NCI-H1092 treated with DMSO at 0.1 percent for 48 hours (cell line): ENCODE data around the gene GNAO1.

Source experiments
- DNase-seq: peaks from one replicate; lab custom pipeline; 2025; lab: John Stamatoyannopoulos, UW

Gene GNAO1

DNA sequence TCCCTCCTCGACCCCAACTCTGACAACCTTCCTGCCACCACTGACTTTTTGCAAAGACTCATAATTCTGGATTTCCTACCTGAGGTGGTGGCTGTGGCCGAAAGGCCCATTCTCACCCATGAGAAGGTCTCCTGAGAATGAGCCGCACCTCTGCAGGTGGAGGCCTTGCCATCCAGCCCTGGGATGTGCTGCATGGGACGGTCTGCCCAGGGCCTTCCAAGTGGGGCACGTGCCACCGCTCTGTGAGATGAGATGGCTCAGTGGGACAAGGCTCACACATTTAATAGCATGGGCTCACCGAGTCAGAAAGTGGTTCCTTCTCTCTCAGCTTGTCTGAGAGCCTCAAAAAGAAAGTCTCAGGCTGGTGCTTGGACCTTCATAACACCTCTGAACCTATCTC lies 121.3 kb downstream of the GNAO1 start:
- no peak for DNase-seq

DNA sequence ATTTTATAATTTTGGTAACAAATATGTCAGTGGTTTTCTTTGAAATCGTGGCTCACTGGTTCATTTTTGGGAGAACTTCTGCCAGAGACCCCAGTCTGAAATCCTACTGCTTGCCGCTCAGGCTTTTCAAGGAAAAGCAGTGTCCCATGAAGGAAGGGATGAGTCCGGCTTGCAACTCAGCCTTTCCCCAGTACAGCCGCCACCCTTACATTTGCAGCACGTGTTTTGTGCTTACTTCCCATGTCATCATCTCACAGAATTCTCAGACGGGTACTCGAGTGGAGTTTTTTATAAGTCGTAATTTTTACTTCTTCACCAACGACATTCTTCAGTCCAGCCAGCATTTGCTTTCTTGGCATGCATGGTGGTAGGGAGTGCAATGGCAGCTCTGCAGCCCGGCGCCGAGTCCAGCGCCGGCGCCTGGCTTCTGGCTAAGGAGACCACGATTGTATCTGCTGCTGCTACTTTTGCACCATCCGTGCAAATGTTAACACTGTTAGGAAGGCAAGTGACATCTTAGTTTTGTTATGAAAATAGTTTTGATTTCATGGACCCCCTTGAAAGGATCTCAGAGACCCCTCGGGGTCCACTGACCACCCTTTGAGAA lies 123.1 kb downstream of the GNAO1 start:
- DNase-seq, result no peak

DNA sequence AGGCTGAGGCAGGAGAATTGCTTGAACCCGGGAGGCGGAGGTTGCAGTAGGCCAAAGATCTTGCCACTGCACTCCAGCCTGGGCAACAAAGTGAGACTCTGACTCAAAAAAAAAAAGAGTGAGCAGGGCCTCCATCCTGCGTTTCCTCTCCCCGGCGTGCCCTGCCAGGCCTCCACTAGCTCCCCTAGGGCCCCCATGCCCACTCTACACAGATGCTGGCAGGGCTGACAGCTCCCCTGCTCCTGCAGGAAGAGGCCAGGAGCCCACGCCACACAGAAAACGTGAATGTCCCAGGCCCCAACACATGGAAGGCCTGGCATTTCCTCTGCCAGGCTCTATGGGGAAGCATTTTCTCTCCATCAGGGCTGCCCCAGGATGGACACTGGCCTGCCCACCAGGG lies 124.7 kb downstream of the GNAO1 start:
- DNase-seq, result no peak

DNA sequence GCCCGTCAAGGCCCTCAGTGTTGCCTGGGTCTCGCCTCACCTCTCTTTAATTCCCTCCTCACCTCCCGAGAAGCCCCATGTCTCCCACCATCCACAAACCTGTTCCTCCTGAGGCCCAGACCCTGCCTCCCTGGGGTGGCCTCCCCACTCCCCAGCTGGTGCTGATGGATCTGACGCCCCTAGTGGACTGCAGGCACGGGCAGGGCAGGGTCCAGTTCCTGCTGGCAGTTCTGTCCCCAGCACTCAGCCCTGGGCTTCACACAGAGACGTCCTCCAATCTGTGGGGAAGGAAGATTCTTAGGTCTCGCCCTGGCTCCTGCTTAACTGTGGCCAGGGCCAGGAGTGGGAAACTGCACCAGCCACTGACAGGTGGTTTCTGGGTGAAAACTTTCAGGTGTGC lies 125.3 kb downstream of the GNAO1 start:
- DNase-seq, result no peak

DNA sequence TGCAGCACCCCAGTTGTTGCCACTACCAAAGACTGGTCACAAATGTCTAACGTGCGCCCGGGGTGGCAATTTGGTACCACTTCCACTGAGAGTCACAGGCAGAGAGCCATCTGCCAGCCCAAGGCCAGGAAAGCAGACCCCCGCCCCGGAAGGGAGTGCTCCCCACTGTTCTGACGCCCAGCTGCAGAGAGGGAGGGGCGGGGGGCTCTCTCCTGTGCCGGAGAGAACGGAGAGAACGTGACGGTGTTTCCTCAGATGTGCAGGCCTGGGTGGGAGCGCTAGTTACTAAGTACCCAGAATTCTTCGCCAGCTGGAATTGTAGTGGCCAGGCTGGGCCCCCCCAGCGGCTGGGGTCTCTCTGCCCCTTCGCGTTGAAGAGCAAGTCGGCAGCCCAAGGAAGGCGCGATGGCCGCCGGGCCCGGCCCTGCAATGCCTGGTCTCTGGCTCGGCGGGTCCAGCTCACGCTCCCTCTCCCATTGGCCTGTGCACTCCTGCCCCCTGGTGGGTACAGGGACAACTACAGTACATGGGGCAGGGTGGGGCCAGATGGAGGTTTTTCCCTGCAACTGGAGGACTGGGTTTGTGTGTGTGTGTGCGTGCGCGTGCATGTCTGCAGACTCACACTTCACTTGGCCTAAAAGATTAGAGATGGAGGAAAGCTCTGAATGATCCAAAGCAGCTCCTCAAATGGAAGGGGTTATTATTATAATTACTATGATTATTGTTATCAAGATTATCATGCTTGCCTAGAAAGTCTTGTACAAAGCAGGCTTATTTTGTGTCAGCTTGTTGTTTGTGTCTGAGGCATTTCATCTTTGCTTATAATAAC lies 126.9 kb downstream of the GNAO1 start:
- peak; percentile 74 for DNase-seq

DNA sequence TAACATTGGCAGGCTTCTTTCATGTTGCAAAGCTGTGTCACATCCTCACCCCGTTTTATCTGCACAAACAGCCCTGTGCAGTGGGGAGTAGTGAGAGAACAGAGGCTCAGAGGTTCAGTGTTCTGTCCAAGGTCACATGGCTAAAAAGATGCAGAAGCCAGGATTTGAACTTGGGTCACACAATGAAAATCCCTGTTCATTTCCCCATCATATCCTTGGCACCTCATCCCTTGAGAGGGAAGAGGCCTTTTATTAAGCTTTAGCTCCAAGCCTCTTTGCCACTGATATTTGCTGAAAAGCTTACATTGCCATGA lies 127.5 kb downstream of the GNAO1 start:
- DNase-seq, result no peak

DNA sequence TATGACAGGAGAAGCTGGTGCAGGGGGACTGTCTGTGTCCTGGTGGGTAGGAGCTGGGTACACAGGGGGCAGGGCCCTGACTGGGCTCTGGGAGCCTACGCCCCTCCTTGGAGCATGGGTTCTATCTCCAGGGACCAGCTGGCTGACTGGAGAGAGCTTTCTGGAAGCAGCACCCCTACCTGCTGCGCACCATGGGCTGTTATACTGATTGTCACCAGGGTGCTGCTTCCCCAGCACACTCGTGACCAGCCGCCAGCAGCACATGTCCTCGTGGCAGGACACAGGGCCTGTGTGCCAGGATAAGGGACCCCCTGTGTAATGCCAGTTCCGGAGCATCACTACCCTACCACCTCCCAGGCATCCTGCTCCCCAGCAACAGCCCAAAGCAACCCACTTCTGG lies 128.1 kb downstream of the GNAO1 start:
- DNase-seq, result no peak

DNA sequence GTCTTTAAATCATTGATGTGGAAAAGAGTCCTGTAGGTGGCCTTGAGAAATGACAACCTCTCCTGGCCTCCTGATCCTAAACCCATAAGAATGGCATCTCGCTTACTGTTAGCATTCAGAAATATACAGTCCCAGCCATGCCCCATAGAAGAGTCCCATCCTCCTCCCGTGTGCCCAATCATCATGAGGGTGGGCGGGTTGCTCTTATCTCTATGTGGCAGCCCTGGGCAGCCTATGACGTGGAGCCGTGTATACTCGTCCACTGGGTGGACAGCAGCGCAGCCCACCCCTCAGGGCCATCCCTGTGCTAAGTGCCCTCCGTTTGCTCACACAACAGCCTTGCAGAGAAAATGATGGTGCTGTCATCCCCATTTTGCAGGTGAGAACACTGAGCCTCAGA lies 128.8 kb downstream of the GNAO1 start:
- DNase-seq, result no peak

DNA sequence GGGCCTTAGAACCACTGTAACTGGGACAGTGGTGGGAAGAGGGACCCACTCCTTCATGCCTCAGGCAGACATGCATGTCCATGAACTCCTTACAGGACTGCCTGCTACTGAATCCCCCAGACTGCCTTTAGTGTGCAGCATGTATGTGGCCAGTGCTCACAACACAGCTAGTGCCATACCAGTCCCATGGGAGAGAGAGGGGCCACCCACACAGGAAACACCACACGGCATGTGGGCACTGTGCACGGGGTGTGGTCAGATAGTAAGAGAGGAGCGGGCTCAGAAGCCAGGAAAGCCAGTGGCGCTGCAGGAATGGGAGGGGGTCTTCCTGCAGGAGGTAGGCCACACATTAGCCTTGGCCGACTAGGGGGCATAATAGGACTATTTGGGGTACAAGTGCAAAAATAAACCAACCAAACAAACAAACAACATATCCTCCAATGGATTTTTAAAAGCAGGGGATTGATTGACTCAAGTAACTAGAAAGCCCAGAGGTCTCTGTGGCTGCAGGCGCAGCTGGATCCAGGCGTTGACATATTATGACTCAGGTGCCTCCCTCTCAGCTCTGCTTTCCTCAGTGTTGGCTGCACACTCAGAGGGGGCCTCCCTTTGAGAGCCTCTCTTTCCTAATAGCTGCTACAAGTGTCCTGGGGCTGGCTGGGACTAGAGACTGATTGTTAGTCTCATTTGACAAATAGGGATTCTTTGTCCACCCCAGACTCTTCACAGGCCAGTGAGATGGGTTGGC lies 129.7 kb downstream of the GNAO1 start:
- no peak for DNase-seq

DNA sequence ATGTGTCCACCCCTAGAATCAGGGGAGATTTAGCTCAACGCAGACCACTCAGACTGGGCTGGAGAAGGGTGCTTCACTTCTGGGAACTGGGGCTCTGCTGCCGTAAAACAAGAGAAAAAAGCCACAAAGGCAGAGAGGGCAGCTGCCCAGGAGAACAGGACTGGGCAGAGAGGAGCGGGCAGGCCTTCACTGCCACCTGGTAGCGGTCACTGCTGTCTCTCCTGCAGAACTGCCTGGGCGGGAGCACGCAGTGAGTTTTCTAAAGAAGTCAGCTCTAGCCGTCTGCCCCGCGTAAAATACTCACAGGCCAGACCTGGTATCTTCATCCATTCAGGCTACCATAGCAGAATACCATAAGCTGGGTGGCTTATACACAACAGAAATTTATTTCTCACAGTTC lies 130.3 kb downstream of the GNAO1 start:
- DNase-seq, result no peak

DNA sequence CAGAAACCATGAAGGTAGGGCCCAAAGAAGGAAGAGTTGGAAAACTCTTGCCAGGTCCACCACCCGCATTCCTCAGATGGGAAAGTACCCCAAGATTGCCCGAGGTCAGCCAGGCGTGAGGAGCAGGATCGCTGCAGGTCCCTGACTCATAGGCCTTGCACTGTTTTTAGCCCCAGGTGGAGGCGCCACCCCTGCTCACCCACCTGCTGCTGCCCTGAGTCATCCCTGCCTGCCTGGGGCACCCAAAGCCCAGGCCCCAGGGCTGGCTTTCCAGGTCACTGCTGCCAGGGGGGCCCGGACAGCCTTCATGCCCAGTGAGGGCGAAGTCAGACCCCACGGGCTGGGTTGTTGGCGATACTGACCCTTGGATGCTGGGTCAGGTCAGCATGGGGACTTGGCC lies 133.1 kb downstream of the GNAO1 start:
- DNase-seq, result no peak

DNA sequence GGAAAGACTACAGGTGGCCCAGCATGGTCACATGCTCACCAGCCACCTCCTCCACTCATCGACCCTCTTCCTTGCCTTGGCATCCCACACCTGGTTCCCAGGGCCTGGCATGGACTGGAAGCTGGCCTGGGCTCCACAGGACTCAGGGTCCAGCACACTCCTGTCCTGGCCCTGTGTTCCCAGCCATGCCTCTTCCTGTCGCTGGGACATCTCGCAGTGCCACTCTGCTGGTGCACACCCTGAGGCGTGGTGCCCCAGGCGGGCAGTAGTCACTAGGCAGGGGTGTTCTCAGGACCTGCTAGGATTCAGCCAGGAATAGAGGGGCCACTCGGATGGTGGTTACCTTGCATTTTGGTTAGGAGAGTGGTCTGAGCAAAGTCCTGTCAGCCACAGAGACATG lies 134.7 kb downstream of the GNAO1 start:
- DNase-seq, result no peak

DNA sequence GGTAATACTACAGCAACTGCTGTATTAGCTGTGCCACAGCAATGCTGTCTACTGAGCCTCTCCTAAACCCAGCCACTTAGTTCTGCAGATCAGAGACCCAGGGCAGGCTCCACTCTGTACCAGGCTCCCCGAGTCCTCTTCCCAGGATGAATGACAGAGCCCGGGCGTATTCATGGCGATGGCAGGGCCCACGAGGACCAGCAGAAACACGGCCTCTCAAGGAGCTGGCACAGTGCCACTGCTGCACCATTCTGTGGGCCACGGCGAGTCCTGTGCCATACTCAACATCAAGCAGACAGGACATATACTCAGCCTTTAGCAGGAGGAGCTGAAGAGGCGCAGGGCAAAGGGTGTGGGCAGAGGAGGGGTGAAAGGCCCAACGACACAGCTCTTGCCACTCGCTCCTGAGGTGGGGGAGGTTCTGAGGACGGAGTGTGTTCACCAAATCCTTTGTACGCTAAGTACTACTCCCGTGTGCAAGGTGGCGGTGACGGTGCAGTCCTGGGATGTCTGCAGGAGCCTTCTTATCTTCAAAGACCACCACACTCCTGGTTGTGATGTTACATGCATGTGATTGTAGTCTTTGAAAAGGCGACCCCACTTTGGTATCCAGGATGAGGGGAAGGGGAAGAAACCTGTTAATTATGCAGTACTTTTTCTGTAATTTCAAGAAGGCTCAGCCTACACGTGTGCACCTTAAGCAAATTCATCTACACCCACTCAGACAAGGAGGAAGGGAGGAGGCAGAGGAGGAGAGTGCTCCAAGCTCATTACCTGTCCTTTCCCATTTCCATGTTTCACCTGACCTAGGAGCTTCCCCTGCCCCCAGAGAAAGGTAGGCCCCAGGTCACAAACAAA lies 136.0 kb downstream of the GNAO1 start:
- no peak for DNase-seq

DNA sequence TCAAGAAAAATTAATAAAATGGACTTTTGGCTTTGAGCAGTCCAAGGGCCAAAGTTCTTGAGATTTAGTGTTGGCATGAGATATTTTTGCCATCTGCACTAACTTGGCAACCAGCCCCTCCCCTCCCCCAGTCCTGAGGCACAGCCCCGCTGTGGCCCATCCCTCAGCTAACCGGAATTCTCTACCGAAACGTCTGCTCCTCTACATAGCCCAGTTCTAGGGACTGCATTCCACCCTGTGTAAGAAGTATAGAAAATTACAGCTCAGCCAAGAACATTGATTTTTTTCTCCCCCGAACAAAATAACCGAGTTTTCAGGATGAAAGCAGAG lies 136.6 kb downstream of the GNAO1 start:
- no peak for DNase-seq

DNA sequence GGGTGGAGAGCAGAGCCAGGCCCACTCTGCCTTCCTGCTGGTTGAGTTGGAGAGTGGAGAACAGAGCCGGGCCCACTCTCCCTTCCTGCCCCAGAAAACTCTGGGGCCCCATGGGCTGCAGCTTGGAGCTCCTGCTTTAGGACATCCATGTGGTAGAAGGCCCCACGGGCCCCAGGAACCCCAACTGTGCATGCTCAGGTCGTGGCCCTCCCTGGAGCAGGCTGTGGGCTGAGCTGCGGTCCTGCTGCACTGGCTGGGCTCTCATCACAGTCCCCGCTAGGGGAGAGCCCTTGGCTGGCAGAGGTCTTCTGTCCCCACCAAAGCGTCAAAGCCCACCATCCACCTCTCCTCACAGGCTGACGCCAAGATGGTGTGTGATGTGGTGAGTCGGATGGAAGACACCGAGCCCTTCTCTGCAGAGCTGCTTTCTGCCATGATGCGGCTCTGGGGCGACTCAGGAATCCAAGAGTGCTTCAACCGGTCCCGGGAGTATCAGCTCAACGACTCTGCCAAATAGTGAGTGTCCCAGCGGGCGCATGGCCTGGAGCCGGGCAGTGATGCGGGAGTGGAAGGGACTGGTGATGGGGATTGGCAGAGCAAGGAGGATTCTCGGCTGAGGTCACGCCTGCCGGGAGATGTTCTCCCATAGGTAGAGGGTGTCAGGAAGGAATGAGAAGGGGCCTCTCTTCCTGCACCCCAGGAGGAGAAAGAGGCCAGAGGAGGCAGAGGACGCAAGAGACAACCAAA lies 137.2 kb downstream of the GNAO1 start:
- DNase-seq, result no peak

DNA sequence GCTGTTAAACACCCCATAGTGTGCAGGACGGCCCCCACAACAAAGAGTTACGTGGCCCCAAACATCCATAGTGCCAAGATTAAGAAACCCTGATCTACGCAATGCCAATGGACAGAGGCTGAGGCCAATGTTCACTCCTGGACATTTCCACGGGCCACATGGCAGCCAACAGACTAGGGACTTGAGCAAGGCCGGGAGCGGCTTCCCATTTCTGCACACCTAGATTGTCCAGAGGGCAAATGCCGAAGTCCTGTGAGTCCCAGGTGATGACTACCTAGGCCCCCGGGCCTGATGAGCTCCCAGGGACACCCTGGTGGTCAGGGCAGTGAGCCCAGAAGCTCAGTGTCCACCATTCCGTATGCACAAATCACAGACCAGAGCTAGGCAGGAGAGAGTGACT lies 138.6 kb downstream of the GNAO1 start:
- DNase-seq, result no peak

DNA sequence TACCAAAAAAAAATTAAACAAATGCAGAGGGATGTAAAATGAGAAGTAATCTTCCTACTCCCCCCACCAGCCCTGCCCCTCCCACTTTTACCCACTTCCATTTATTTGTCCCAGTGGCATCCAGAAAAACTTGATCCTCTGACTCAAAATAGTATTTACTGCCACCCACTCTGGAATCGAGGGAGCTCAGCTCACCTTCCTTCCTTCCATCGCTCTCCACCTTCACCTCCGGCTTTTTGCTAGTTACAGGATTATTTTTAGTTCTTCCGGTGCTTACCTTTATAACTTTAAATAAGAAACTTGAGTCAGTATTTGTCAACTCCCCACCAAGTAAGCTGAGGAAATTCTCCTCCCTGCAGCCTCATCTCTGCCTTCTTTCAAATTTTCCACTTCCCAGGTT lies 139.2 kb downstream of the GNAO1 start:
- DNase-seq, result no peak

DNA sequence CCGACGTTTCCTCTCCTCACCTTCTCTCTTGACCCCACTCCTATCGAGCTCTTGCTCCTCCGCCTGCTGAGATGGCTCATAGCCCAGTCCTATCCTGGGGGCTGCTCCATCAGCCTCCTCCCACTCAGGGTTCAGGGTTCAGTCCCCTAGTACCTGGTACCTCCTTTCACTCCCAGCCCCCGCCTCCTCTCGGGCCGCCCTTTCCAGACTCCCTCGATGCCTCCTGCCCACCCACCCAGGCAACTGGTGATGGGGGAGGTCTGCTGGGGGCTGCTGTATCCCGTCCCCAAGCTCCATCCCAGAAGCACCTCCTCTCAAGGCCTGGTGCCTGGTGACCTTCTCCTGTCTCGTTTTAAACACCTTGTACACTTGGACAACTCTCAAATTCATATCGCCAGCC lies 140.1 kb downstream of the GNAO1 start:
- no peak for DNase-seq

DNA sequence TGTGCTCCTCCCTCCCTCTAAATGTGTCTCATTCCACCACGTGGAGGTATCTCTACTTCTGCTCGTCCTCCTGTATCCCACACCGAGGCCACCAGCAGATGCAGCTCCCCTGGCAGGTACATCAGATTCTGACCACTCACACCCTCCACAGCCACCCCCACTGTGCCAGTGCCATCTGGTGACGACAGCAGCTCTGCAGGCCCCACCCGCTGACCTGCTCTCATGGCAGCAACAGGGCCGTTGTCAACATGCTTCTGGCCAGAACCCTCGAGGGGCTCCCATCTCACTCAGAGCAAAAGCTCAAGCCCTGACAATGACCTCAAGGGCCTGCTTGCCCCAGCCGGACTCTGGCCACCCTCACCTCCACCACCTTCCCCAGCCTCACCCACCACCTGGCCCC lies 140.6 kb downstream of the GNAO1 start:
- DNase-seq, result no peak

DNA sequence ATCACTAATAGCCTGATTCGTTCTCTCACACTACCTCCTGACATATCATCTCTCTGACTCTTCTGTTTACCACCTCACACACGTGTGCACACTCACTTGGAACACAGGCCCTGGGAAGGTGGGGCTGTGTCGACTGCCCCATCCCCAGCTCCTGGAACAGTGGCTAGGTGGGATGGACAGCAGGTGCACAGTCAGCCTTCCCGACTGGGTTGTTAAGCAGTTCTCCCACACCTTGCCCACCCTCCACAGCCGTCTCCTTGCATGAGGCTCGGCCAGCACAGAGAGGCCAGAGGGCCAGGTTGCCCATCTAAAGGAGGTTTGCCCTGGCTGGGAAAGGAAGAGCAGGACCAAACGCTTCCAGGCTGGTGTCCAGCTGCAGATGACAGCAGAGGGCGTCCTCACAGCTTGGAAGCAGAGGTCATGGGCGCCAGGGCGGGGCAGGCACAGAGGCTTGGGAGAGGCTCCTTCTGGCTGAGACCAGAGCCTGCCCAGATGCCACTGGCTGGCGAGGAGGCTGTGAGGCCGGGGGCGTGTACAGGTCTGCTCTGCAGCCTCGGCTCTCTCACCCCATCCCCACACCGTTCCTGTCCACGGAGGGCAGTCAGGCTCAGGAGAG lies 141.3 kb downstream of the GNAO1 start:
- DNase-seq, result no peak

DNA sequence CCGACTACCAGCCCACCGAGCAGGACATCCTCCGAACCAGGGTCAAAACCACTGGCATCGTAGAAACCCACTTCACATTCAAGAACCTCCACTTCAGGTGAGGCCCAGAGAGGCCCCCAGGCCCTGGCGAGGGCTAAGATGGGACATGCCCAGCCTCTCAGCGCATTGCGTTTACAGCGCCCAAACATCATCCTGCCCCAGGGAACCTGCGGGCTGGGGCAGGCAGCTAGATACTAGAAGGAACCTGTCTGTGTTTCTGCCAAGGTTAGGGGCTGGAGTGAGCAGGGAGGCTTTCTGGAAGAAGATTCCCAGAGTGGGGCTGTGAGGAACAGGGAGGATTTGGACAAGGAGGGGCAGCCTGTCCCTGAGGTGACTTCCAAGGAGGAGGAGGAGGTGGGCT lies 143.5 kb downstream of the GNAO1 start:
- no peak for DNase-seq
